ENCODE measurements around the gene PMEL.

The PMEL gene

DNA sequence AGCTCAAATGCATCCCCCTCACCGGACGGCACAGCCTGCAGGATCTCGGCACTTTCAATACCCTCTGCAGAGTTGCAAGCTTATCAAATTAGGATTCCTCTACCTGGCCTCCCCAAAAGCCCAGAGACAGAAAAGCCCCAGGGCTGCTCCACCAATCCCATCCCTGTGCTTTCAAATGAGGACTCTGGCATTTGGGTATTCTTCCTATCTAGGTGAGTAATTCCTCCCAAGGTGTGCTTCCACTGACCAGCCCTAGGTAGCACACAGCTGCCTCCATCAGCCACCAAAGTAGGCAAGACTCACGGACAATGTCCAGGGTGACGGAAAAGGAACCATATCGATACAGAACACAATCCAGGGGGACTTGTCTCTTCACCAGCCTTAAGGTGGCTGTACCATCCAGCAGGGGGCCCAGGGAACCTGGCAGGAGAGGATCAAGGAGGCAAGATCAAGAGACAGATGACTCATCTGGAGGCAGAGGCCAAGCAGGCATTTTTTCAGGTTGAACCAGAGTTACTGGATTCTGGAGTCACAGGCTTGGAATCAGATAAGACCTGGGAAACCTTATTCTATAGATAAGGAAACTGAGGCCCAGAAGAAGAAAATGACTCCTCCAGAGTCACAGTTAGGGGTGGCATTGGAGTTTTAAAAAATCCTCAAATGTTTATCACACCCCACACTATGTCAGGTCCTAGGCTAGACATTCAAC lies 9.9 kb downstream of the PMEL start:
- peak overlapping the region; percentile 52 for H3K27ac Mint-ChIP-seq (ENCODE audit: low read depth)
- H3K36me3 Mint-ChIP-seq (ENCODE audit: insufficient read depth) = peaks cover 22% of the 10 kb centered on the region
- no peaks in the 10 kb centered on the region for H3K9me3 Mint-ChIP-seq
- H3K27me3 Mint-ChIP-seq = no peaks in the 10 kb centered on the region
- H3K4me3 Mint-ChIP-seq = no peak overlapping the region
- DNase-seq (ENCODE audit: low spot score in 2 of 2) (no peak), ATAC-seq (replicated peaks; ENCODE audit: extremely low read depth, poor library complexity, severe bottlenecking) (peak; percentile 36)
- H3K4me1 Mint-ChIP-seq = peaks cover 10% of the 10 kb centered on the region

DNA sequence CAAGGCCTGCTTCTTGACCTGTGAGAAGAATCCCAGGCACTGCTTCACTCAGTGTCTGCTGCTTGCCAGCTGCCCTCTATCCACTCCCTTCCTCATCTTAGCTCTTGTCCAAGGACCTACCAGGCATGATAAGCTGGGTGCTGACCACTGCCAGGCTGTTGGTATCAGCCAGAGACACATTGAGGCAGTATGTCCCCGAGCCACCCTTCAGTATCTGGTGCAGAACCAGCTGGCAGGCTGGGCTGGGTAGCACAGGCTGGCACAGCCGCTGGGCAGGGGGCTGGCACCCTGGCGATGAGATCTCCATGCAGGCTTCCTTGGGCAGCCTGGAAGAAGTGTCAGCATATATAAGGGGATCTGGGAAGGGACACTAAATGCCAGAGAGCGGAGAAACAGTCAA lies 10.5 kb downstream of the PMEL start:
- H3K27me3 Mint-ChIP-seq = no peaks in the 10 kb centered on the region
- H3K4me1 Mint-ChIP-seq = peaks cover 10% of the 10 kb centered on the region
- H3K4me3 Mint-ChIP-seq = no peak overlapping the region
- H3K27ac Mint-ChIP-seq (ENCODE audit: low read depth) = peak overlapping the region; percentile 52
- H3K9me3 Mint-ChIP-seq = no peaks in the 10 kb centered on the region
- peaks cover 25% of the 10 kb centered on the region for H3K36me3 Mint-ChIP-seq (ENCODE audit: insufficient read depth)
- DNase-seq (ENCODE audit: low spot score in 2 of 2) (no peak), ATAC-seq (replicated peaks; ENCODE audit: extremely low read depth, poor library complexity, severe bottlenecking) (no peak)

DNA sequence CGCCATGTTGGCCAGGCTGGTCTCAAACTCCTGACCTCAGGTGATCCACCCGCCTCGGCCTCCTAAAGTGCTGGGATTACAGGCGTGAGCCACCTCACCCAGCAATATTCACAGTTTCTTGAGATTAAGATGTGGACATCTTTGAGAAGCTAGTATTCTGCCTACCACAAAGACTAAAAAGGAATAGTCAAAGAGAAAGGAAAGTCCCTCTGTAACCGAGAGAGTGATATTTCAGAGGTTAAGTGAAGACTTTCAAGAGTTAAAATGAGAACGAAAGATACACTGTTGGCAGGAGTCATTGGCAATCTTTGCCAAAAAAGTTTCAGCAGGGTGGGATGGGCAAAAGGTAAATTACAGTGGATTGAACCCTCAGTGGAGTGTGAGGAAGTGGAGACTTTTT lies 19.3 kb downstream of the PMEL start:
- H3K27me3 Mint-ChIP-seq = no peaks in the 10 kb centered on the region
- no peak overlapping the region for H3K4me3 Mint-ChIP-seq
- ATAC-seq (replicated peaks; ENCODE audit: extremely low read depth, poor library complexity, severe bottlenecking) (no peak), DNase-seq (ENCODE audit: low spot score in 2 of 2) (no peak)
- no peak overlapping the region for H3K27ac Mint-ChIP-seq (ENCODE audit: low read depth)
- no peaks in the 10 kb centered on the region for H3K9me3 Mint-ChIP-seq
- H3K36me3 Mint-ChIP-seq (ENCODE audit: insufficient read depth) = peaks cover 83% of the 10 kb centered on the region
- peaks cover 19% of the 10 kb centered on the region for H3K4me1 Mint-ChIP-seq

DNA sequence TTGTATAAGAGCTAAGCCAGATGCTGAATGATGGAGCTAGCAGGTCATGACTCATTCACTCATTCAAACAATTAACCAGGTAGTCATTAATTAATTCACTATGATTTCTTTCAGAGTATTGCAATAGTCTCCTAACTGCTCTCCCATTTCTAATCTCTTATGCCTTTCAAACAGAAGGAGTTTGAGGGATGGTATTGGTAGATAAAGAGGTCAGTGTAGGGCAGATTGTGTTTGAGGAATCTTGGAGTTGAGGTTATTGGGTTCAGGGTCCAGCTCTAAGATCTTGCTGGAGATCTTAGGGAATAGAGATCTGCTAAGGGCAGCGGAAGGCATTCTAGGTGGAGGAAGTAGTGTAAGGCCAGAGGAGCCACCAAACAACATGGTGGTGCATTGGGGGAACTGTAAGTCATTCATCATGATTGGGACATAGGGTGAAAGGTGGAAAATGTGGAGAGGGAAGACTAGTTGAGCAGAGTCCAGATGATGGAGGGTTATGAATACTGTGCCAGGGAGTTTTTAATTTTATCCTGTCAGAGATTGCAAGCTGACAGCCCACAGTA lies 23.2 kb downstream of the PMEL start:
- DNase-seq (ENCODE audit: low spot score in 2 of 2) (no peak), ATAC-seq (replicated peaks; ENCODE audit: extremely low read depth, poor library complexity, severe bottlenecking) (no peak)
- no peaks in the 10 kb centered on the region for H3K27me3 Mint-ChIP-seq
- no peak overlapping the region for H3K4me3 Mint-ChIP-seq
- no peaks in the 10 kb centered on the region for H3K9me3 Mint-ChIP-seq
- no peak overlapping the region for H3K27ac Mint-ChIP-seq (ENCODE audit: low read depth)
- peaks cover 73% of the 10 kb centered on the region for H3K36me3 Mint-ChIP-seq (ENCODE audit: insufficient read depth)
- H3K4me1 Mint-ChIP-seq = peaks cover 49% of the 10 kb centered on the region

DNA sequence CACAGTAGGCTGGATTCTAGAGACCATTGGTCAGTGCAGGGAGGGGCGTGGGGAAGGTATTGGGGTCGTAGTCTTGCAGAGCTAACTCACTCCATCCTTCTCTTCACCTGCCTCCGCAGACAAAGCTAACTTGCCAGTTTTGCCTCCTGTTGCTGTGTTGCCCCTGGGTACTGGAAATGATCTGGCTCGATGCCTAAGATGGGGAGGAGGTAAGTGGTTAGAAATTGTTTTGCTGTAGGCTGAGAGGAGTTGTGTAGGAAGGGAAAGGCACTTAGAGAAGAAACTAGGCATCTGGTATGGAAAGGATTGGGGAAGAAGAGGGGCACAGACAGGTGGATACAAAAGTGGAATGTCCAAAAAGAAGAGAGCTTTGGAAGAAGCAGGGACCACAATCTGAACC lies 23.8 kb downstream of the PMEL start:
- no peaks in the 10 kb centered on the region for H3K9me3 Mint-ChIP-seq
- no peaks in the 10 kb centered on the region for H3K27me3 Mint-ChIP-seq
- ATAC-seq (replicated peaks; ENCODE audit: extremely low read depth, poor library complexity, severe bottlenecking) = no peak
- peak overlapping the region; percentile 41 for H3K27ac Mint-ChIP-seq (ENCODE audit: low read depth)
- H3K4me3 Mint-ChIP-seq = no peak overlapping the region
- no peak for DNase-seq (ENCODE audit: low spot score in 2 of 2)
- peaks cover 74% of the 10 kb centered on the region for H3K36me3 Mint-ChIP-seq (ENCODE audit: insufficient read depth)
- peaks cover 55% of the 10 kb centered on the region for H3K4me1 Mint-ChIP-seq

DNA sequence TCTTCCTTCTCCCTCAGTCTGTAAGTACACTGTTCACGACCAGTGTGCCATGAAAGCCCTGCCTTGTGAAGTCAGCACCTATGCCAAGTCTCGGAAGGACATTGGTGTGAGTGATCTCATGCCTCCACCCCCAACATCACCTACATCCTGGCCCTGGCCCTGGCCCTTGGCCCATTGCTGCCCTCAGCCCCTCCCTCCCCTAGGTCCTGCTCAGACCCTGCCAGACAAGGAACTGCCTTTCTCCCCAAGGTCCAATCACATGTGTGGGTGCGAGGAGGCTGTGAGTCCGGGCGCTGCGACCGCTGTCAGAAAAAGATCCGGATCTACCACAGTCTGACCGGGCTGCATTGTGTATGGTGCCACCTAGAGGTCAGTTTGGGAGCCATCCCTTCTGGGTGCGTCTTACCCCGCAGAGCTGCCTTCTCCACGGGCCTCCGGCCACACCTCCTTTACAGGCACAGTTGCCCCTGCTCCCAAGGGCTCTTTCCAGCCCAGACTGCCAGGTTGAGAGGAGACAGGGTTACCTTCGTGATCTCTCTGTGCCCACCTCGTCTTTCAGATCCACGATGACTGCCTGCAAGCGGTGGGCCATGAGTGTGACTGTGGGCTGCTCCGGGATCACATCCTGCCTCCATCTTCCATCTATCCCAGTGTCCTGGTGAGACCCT lies 25.6 kb downstream of the PMEL start:
- peak; percentile 77 to 78 for DNase-seq (ENCODE audit: low spot score in 2 of 2)
- peaks cover 71% of the 10 kb centered on the region for H3K36me3 Mint-ChIP-seq (ENCODE audit: insufficient read depth)
- H3K4me1 Mint-ChIP-seq = peaks cover 63% of the 10 kb centered on the region
- H3K4me3 Mint-ChIP-seq = no peak overlapping the region
- H3K27me3 Mint-ChIP-seq = no peaks in the 10 kb centered on the region
- peak; percentile 98 for ATAC-seq (replicated peaks; ENCODE audit: extremely low read depth, poor library complexity, severe bottlenecking)
- H3K27ac Mint-ChIP-seq (ENCODE audit: low read depth) = peak overlapping the region; percentile 58
- no peaks in the 10 kb centered on the region for H3K9me3 Mint-ChIP-seq

DNA sequence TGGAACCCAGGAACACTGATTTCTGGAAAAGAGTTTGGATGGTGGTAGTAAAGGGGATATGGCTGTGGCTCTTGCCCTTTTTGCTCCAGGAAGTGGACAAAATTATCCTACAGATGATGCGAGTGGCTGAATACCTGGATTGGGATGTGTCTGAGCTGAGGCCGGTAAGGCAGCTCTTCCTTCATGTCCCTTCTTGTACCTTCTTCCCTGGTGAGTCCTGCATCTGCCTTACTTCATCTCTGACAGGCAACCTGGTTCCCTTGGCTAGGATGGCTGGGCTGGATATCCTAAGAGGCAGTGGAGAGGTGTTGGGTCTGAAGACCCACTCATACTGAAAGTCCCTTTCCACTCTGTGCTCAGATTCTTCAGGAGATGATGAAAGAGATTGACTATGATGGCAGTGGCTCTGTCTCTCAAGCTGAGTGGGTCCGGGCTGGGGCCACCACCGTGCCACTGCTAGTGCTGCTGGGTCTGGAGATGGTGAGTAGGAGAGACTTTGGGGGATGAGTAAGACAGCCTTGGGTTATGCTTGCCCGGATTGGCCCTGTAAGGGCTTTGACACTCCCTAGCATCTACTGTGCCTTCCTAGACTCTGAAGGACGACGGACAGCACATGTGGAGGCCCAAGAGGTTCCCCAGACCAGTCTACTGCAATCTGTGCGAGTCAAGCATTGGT lies 26.9 kb downstream of the PMEL start:
- ATAC-seq (replicated peaks; ENCODE audit: extremely low read depth, poor library complexity, severe bottlenecking) (no peak), DNase-seq (ENCODE audit: low spot score in 2 of 2) (no peak)
- H3K36me3 Mint-ChIP-seq (ENCODE audit: insufficient read depth) = peaks cover 65% of the 10 kb centered on the region
- H3K27me3 Mint-ChIP-seq = no peaks in the 10 kb centered on the region
- no peaks in the 10 kb centered on the region for H3K9me3 Mint-ChIP-seq
- H3K4me1 Mint-ChIP-seq = peaks cover 75% of the 10 kb centered on the region
- no peak overlapping the region for H3K4me3 Mint-ChIP-seq
- no peak overlapping the region for H3K27ac Mint-ChIP-seq (ENCODE audit: low read depth)

DNA sequence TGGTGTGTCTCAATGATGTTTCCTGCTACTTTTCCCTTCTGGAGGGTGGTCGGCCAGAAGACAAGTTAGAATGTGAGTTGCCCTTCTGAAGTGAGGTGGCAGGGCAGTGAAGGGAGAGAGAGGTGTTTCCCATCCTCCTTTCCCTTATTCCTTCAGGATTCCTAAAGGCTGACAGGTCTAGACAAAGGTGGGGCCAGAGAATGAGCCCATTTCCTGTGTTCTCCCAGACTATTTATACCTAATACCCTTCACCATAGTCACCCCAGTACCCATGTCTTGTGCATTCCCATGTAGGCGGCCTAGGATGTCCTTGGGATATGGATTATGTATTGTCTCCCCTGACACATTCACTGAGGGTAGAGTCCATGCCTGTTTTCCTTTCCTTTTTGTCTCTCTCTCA lies 27.9 kb downstream of the PMEL start:
- DNase-seq (ENCODE audit: low spot score in 2 of 2) = no peak
- Mint-ChIP-seq H3K9me3 (no peaks in the 10 kb centered on the region), H3K4me3 (no peak overlapping the region), H3K4me1 (peaks cover 82% of the 10 kb centered on the region), H3K36me3 (ENCODE audit: insufficient read depth) (peaks cover 60% of the 10 kb centered on the region), H3K27ac (ENCODE audit: low read depth) (peak overlapping the region; percentile 67), H3K27me3 (no peaks in the 10 kb centered on the region)
- ATAC-seq (replicated peaks; ENCODE audit: extremely low read depth, poor library complexity, severe bottlenecking) = no peak

DNA sequence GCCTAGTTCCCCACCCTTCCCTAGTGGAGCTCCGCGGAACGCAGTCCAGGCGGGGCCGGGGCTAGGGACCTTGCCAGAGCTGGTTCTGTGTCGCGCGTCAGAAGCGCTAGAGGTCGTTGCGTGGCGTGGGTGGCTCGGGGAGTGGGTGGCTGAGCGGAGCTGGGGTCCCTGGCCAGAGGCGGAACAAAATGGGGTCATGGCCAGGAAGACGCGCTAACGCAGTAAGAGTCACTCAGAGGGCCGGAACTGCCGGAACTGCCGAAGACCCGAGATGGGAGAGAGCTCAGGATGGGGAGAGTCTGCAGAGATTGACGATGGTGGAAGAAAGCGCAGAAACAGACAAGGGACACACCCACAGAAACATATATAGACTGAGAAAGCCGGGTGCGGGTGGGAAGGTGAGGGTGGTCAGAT lies 30.1 kb downstream of the PMEL start:
- DNase-seq (ENCODE audit: low spot score in 2 of 2) = no peak
- no peaks in the 10 kb centered on the region for H3K9me3 Mint-ChIP-seq
- peak overlapping the region; percentile 86 for H3K27ac Mint-ChIP-seq (ENCODE audit: low read depth)
- H3K4me1 Mint-ChIP-seq = peaks cover 85% of the 10 kb centered on the region
- H3K27me3 Mint-ChIP-seq = no peaks in the 10 kb centered on the region
- peak overlapping the region; percentile 99 for H3K4me3 Mint-ChIP-seq
- H3K36me3 Mint-ChIP-seq (ENCODE audit: insufficient read depth) = peaks cover 61% of the 10 kb centered on the region
- no peak for ATAC-seq (replicated peaks; ENCODE audit: extremely low read depth, poor library complexity, severe bottlenecking)

DNA sequence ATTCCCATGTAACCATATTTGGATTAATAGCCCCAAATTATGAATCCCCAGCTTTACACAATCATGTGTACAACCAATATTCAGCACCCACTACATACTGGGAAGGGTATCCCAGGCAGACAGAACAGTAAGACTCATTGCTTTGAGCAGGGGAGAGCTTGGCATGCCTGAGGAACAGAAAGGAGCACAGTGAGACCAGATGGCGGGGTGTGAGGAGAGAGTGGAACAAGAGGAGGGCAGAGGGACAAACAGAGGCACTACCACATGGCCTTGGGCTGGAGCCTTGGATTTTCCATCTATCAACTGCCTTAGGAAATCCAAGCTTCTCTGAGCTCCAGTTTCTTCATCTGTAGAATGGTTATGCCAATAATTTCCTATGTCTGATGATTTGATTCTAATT lies 31.1 kb downstream of the PMEL start:
- H3K27me3 Mint-ChIP-seq = no peaks in the 10 kb centered on the region
- peak overlapping the region; percentile 99 for H3K4me3 Mint-ChIP-seq
- DNase-seq (ENCODE audit: low spot score in 2 of 2) (no peak), ATAC-seq (replicated peaks; ENCODE audit: extremely low read depth, poor library complexity, severe bottlenecking) (no peak)
- peaks cover 85% of the 10 kb centered on the region for H3K4me1 Mint-ChIP-seq
- H3K27ac Mint-ChIP-seq (ENCODE audit: low read depth) = peak overlapping the region; percentile 86
- H3K36me3 Mint-ChIP-seq (ENCODE audit: insufficient read depth) = peaks cover 58% of the 10 kb centered on the region
- H3K9me3 Mint-ChIP-seq = no peaks in the 10 kb centered on the region

DNA sequence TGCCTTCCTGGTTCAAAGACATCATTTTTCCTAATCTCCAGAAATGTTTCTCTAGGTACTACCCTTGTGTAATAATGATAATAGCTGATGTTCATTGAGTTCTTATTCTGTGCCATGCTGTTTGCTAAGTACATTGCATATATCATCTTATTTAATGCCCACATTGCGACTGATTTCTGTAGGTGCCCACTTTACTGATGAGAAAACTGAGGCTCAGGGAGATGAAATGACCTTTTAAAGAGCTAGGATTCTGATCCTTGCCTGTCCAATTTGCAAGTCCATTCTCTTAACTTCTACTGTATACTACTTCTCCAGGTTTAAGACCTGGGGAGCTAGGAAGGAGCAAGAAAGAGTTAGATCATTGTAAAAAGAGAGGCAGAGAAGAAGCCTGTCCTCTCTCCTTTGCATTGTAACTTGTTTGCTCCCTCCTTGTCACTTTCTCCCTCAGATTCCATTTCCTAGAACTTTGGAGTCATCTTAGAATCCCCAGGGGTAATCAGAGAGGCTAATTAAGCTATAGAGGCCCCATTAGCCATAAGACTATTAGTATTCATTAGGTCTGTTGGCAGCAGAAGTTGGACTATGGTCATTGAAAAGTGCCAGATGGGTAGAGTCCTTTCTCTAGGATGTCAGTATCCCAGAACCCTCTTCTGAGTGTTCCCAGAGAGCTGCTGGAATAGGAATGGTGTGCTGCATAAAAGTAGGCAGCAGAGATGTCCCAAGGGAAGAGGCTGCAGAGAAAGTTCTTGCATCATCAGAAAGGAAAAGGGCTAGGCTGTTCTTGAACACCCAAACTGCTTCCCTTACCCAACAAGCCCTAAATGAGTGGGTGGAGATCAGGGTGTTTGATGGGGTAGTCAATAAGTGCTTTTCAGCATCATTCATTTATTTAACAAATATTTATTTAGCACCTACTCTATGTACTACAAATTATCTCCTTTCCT lies 31.8 kb downstream of the PMEL start:
- H3K36me3 Mint-ChIP-seq (ENCODE audit: insufficient read depth) = peaks cover 61% of the 10 kb centered on the region
- peak overlapping the region; percentile 99 for H3K4me3 Mint-ChIP-seq
- H3K27ac Mint-ChIP-seq (ENCODE audit: low read depth) = peak overlapping the region; percentile 86
- DNase-seq (ENCODE audit: low spot score in 2 of 2) (no peak), ATAC-seq (replicated peaks; ENCODE audit: extremely low read depth, poor library complexity, severe bottlenecking) (no peak)
- H3K27me3 Mint-ChIP-seq = no peaks in the 10 kb centered on the region
- H3K9me3 Mint-ChIP-seq = no peaks in the 10 kb centered on the region
- peaks cover 85% of the 10 kb centered on the region for H3K4me1 Mint-ChIP-seq

All from central memory CD8-positive, alpha-beta T cell (primary cell).